ENCODE data around the gene PRKACG.

PRKACG gene

GRCh38 chr9:68963416-68963815 is 50.5 kb downstream of the PRKACG start:
- in situ Hi-C loops (cut with MboI; ENCODE audit: low sequenced_read_pairs, unreplicated experiment), result no loop called here
- no peak for TF ChIP-seq CTCF (IDR thresholded peaks at IDR 0.05; ENCODE audit: borderline replicate concordance, control extremely low read depth, extremely low read depth, insufficient read depth, missing control alignments)
- no peak for DNase-seq (ENCODE audit: low spot score)
